Epithelial cell of proximal tubule (primary cell): Measurements from ENCODE around the gene NHLH1. TPM values are rescaled to one million over a fixed set of nuclear protein-coding genes. Genes with fewer than 3 reads are reported as not detected.

Experiments used
- DNase-seq: peaks from one replicate; pipeline ENCODE4 v3.0.0-alpha.2; 2011; ENCODE audit warnings: low read depth
- H3K4me3 ChIP-seq: 2 replicates; pipeline ENCODE4 v1.5.1; 2011; ENCODE audit warnings: low read depth, mild to moderate bottlenecking, low read length
- CTCF ChIP-seq: conservative IDR thresholded peaks from 2 replicates; pipeline ENCODE4 v1.5.1; 2012; ENCODE audit warnings: low read depth, mild to moderate bottlenecking, low read length
- total RNA-seq: library from RNA; depleted of rRNA; stranded (reverse); fragments of >200 nt; gene quantifications from 2 replicates; pipeline ENCODE4 v1.2.3, GENCODE V29; 2015

The NHLH1 gene
- total RNA-seq, result not detected in 2 replicates

GRCh38 chr1:160366731-160367515 is at the start of gene NHLH1:
Gene NHLH1 (plus strand): TSS chr1:160367071. CDS start chr1:160370732, 3,661 bp downstream.
- DNase-seq, result no peak
- TF ChIP-seq CTCF, result no peak
- no peak within 1 kb of the TSS for H3K4me3 ChIP-seq

- no peak for DNase-seq
- no peak for TF ChIP-seq CTCF
Measured at GRCh38 chr1:160322831-160323230, 44.0 kb upstream of the NHLH1 start.

GRCh38 chr1:160325252-160325651 is 41.6 kb upstream of the NHLH1 start:
- H3K4me3 ChIP-seq, result no peak overlapping the region
- no peak for DNase-seq

More at GRCh38 chr1:160322831-160323230, 44.0 kb upstream of the NHLH1 start:
- no peak overlapping the region for H3K4me3 ChIP-seq

GRCh38 chr1:160326418-160326817 is 40.5 kb upstream of the NHLH1 start:
- no peak overlapping the region for H3K4me3 ChIP-seq
- DNase-seq, result no peak
- TF ChIP-seq CTCF, result no peak

More at GRCh38 chr1:160325252-160325651, 41.6 kb upstream of the NHLH1 start:
- TF ChIP-seq CTCF, result no peak

- H3K4me3 ChIP-seq, result no peak overlapping the region
- TF ChIP-seq CTCF, result no peak
- no peak for DNase-seq
Measured at GRCh38 chr1:160328184-160328583, 38.7 kb upstream of the NHLH1 start.

- peak; percentile 5 for TF ChIP-seq CTCF
- no peak overlapping the region for H3K4me3 ChIP-seq
- no peak for DNase-seq
Measured at GRCh38 chr1:160330119-160330518, 36.8 kb upstream of the NHLH1 start.

GRCh38 chr1:160332516-160332915 is 34.4 kb upstream of the NHLH1 start:
- no peak for TF ChIP-seq CTCF
- no peak for DNase-seq
- H3K4me3 ChIP-seq, result no peak overlapping the region
